CD8-positive, alpha-beta memory T cell (primary cell): ENCODE measurements around the gene CCDC107. TPM values are rescaled to one million over a fixed set of nuclear protein-coding genes. Genes with fewer than 3 reads are reported as not detected.

Source experiments
- CTCF ChIA-PET: fragments of 350-600 bp; sonication (Branson Sonifier 250); formaldehyde crosslinking; loops from one replicate; lab custom pipeline; 2021; ENCODE audit warnings: antibody characterized with exemption; lab: Charles Lee
- POLR2A ChIA-PET: fragments of 350-600 bp; sonication (Branson Sonifier 250); formaldehyde crosslinking; loops from one replicate; lab custom pipeline; 2021; ENCODE audit warnings: antibody characterized with exemption; lab: Charles Lee
- DNase-seq, 5 donors: peaks; one replicate each; pipeline versions ENCODE4 v3.0.0 to v3.0.0-alpha.2; 2020 to 2022; ENCODE audit warnings: mixed read lengths in 1 of 5
- H3K27ac ChIP-seq: one replicate; pipeline ENCODE4 v1.7.0; 2013; ENCODE audit warnings: low read depth, mild to moderate bottlenecking, low read length, moderate library complexity
- H3K27me3 ChIP-seq: 2 replicates; pipeline ENCODE4 v1.7.0; 2013; ENCODE audit warnings: low read length, mild to moderate bottlenecking; ENCODE audit not compliant: insufficient read depth, poor library complexity, severe bottlenecking
- H3K36me3 ChIP-seq: 2 replicates; pipeline ENCODE4 v1.7.0; 2013; ENCODE audit warnings: mild to moderate bottlenecking, low read length, moderate library complexity; ENCODE audit not compliant: insufficient read depth
- H3K4me1 ChIP-seq: 2 replicates; pipeline ENCODE4 v1.7.0; 2013; ENCODE audit warnings: mild to moderate bottlenecking, low read length, moderate library complexity; ENCODE audit not compliant: insufficient read depth
- H3K4me3 ChIP-seq: 2 replicates; pipeline ENCODE4 v1.7.0; 2013; ENCODE audit warnings: mild to moderate bottlenecking, low read length
- H3K9me3 ChIP-seq: 2 replicates; pipeline ENCODE4 v1.7.0; 2013; ENCODE audit warnings: mild to moderate bottlenecking, low read length
- H3K27ac Mint-ChIP-seq, 8 donors: one replicate each; pipeline ENCODE4 v1.8.0; 2020 to 2021; ENCODE audit warnings: mixed read lengths in 8 of 8, mild to moderate bottlenecking in 6 of 8, inconsistent platforms in 3 of 8, moderate library complexity in 3 of 8
- H3K27me3 Mint-ChIP-seq, 2 donors: one replicate each; pipeline ENCODE4 v1.8.0; 2020 to 2021; ENCODE audit warnings: mixed read lengths in 2 of 2, mild to moderate bottlenecking in 1 of 2, moderate library complexity in 1 of 2
- H3K36me3 Mint-ChIP-seq, 3 donors: one replicate each; pipeline ENCODE4 v1.8.0; 2020 to 2021; ENCODE audit warnings: mixed read lengths in 3 of 3, inconsistent platforms in 1 of 3, mild to moderate bottlenecking in 1 of 3
- H3K4me1 Mint-ChIP-seq, 3 donors: one replicate each; pipeline ENCODE4 v1.8.0; 2020 to 2021; ENCODE audit warnings: mixed read lengths in 3 of 3, inconsistent platforms in 1 of 3, mild to moderate bottlenecking in 1 of 3
- H3K4me3 Mint-ChIP-seq, 7 donors: one replicate each; pipeline ENCODE4 v1.8.0; 2020 to 2021; ENCODE audit warnings: mixed read lengths in 7 of 7, mild to moderate bottlenecking in 6 of 7, moderate library complexity in 4 of 7, inconsistent platforms in 2 of 7
- H3K9me3 Mint-ChIP-seq, 5 donors: one replicate each; pipeline ENCODE4 v1.8.0; 2020 to 2022; ENCODE audit warnings: mixed read lengths in 5 of 5, mild to moderate bottlenecking in 3 of 5, moderate library complexity in 2 of 5, inconsistent platforms in 1 of 5
- polyA plus RNA-seq: library from polyadenylated mRNA; unstranded; fragments of 300-500 nt; fragmentation: Illumina TruSeq; gene quantifications from one replicate; pipeline ENCODE4 v1.2.3, GENCODE V29; 2021
- total RNA-seq, 2 experiments: library from RNA; stranded (reverse); gene quantifications; one replicate each; pipeline ENCODE4 v1.2.3, GENCODE V29; 2021

Gene CCDC107
- total and polyA plus RNA-seq, 3 experiments from 2014 or later, result 18.5 to 105 (median 20.0) TPM

DNA sequence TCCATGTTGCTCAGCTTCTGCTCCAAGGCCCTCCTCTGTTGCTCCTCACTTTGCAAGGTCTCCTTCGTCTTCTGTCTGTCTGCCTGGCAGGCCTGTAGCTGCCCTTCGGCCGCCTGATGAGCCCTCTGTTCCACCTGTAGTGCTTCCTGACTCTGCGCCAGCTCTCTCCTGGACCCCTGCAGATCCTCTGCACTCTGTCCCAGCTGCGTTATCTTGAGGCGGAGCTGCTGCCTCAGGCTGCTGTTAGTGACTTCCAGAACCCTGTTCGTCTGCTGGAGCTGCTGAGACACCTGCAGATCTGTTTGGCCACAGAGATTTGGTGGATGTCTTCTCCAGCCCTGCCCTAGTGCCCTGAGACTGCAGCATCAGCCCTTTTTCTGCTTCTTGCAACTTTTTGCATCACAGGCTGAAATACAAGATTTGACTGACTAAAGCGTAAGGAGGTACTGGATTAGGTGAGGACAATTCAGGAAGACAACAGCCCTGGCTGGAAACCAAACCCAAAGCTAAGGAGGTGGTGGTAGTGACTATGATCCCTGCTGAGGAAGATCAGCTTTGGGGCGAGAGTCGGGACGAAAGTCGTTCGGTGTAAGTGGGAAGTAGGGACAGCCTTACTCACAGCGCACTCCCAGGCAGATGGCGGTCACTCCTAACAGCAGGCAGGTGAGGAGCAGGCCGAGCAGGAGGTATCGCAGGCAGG is 42.0 kb upstream of the CCDC107 start:
- Mint-ChIP-seq H3K9me3 (no peaks in the 10 kb centered on the region), H3K36me3 (no peaks in the 10 kb centered on the region), H3K4me1 (peaks cover 46 to 55% (median 47%) of the 10 kb centered on the region in 3 donors), H3K4me3 (peak overlapping the region; percentile 85 to 92 (median 89)), H3K27ac (peak overlapping the region; percentile 89 to 100 (median 98)), H3K27me3 (peaks cover 0 to 1% of the 10 kb centered on the region in 2 donors)
- Histone ChIP-seq H3K4me3 (peak overlapping the region; percentile 82), H3K27me3 (no peaks in the 10 kb centered on the region), H3K36me3 (no peaks in the 10 kb centered on the region), H3K9me3 (no peaks in the 10 kb centered on the region), H3K27ac (peak overlapping the region; percentile 70), H3K4me1 (peaks cover 34% of the 10 kb centered on the region)
- POLR2A ChIA-PET, result interaction anchor here (1.4 to 2.0 kb wide), 4 partner anchors 11 to 116 kb away, joined by 6 to 17 read pairs (median 10); partner anchors contain the start of genes CREB3, TESK1 and TLN1
- CTCF ChIA-PET, result interaction anchor here (1.2 to 14.7 kb wide), 15 partner anchors 8 to 173 kb away, joined by 3 to 200 read pairs (median 10); partner anchors contain the start of genes ARHGEF39, CCDC107, CREB3 and RMRP
- DNase-seq, result no peak

DNA sequence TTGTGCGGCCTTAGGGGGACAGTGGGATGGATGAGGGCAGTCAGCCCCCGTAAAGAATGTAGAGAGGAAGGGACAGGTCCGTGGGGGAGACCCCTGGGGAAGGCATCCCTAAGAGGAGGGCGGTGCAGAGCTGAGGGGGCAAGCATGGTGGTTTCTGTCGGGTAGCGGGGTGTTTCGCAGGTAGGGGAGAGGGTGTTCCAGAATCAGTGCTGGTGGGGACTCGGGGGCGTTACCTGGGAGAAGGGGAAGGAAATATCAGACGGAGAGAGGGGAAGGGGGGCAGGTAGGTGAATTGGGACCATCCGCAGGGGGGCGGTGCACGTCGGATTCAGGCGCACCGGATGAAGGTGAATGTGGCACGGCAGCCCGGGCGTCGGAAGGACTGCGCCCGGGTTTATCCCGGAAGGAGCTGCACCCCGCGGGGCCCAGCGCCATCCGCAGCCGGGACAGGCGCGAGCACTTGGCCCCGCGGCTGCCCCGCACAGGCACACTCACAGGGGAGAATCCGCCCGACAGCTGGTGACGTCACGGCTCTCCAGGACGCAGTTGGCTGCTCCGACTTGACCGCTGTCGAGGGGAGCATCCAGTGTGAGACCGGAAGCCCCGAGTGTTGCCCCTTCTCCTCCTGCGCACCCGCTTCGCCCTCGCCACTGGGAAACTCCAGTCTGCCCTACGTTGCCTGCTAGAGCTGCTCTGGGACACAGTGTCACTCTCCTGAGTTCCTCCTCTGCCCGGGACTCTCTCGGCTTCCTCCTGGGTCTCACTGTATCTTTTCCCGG is 41.2 kb upstream of the CCDC107 start:
- POLR2A ChIA-PET, result interaction anchor here (0.6 to 2.0 kb wide), 8 partner anchors 11 to 514 kb away, joined by 3 to 17 read pairs (median 6); partner anchors contain the start of genes CREB3, STOML2 and TLN1
- Histone ChIP-seq H3K4me3 (peak overlapping the region; percentile 82), H3K36me3 (no peaks in the 10 kb centered on the region), H3K9me3 (no peaks in the 10 kb centered on the region), H3K4me1 (peaks cover 34% of the 10 kb centered on the region), H3K27ac (peak overlapping the region; percentile 70), H3K27me3 (no peaks in the 10 kb centered on the region)
- no peaks in the 10 kb centered on the region for H3K36me3 Mint-ChIP-seq
- peak; percentile 63 to 84 (median 71) for DNase-seq
- H3K9me3 Mint-ChIP-seq, result no peaks in the 10 kb centered on the region
- H3K4me1 Mint-ChIP-seq, result peaks cover 42 to 49% (median 46%) of the 10 kb centered on the region in 3 donors
- peak overlapping the region; percentile 85 to 92 (median 89) for H3K4me3 Mint-ChIP-seq
- peak overlapping the region; percentile 89 to 100 (median 98) for H3K27ac Mint-ChIP-seq
- CTCF ChIA-PET, result interaction anchor here (0.6 to 14.7 kb wide), 22 partner anchors 9 to 195 kb away, joined by 3 to 200 read pairs (median 6); partner anchors contain the start of genes ARHGEF39, CCDC107, CREB3 and RMRP
- peaks cover 0 to 1% of the 10 kb centered on the region in 2 donors for H3K27me3 Mint-ChIP-seq

DNA sequence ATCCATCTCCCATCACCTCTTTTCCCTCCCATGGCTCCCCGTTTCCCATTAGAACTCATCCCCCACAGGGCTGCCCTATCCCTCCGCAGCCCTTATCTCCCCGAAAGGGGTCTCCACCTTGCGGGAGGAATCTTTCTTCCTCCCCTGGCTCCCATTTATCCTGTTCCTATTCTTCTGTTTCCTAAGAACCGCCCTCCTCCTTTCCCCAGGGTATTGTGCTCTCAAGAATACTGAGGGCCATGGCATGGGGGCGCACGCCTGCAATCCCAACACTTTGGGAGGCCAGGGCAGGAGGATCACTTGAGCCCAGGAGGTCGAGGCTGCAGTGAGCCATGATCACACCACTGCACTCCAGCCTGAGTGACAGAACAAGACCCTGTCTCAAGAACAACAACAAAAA is 40.5 kb upstream of the CCDC107 start:
- no peak for DNase-seq
- ChIA-PET POLR2A (interaction anchor here (0.6 to 2.0 kb wide), 8 partner anchors 12 to 515 kb away, joined by 3 to 17 read pairs (median 6); partner anchors contain the start of genes CREB3, STOML2 and TLN1), CTCF (interaction anchor here (0.6 to 14.7 kb wide), 20 partner anchors 9 to 194 kb away, joined by 3 to 200 read pairs (median 6); partner anchors contain the start of genes ARHGEF39, CCDC107, CREB3 and RMRP)
- Mint-ChIP-seq H3K9me3 (no peaks in the 10 kb centered on the region), H3K27ac (peak overlapping the region; percentile 89 to 100 (median 98)), H3K4me1 (peaks cover 42 to 49% (median 46%) of the 10 kb centered on the region in 3 donors), H3K27me3 (peaks cover 0 to 1% of the 10 kb centered on the region in 2 donors), H3K4me3 (peak overlapping the region; percentile 85 to 92 (median 89)), H3K36me3 (no peaks in the 10 kb centered on the region)
- peak overlapping the region; percentile 82 for H3K4me3 ChIP-seq
- no peaks in the 10 kb centered on the region for H3K9me3 ChIP-seq
- H3K4me1 ChIP-seq, result peaks cover 34% of the 10 kb centered on the region
- H3K27ac ChIP-seq, result peak overlapping the region; percentile 70
- H3K36me3 ChIP-seq, result no peaks in the 10 kb centered on the region
- no peaks in the 10 kb centered on the region for H3K27me3 ChIP-seq

DNA sequence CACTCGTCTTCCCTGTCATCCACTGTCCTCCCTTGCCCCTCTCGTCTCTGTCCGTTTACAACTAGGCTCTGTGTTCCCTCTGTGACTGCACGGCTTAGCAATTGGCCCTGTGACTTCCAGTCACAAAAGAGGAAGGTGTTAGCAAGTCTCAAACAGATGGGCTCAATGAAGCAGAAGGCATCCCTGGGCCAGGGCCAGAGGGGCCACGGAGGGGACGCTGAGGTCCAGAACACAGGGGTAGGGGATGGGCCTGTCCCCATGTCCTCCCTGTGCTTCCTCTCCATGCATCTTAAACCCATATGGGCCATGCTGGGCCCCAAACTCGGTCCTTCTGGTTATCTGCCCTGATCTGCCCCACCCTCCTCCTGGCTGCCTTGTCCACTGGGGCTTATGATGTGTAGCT is 39.8 kb upstream of the CCDC107 start, which contains the start of gene CD72:
Gene CD72, minus strand, starts transcription at position 89 of the 403 bp plus-strand sequence. CDS start 110 bp downstream, outside the sequence.
- no peaks in the 10 kb centered on the region for H3K27me3 ChIP-seq
- peak within 1 kb of the TSS; percentile 89 to 100 (median 98) for H3K27ac Mint-ChIP-seq
- no peaks in the 10 kb centered on the region for H3K9me3 Mint-ChIP-seq
- H3K27ac ChIP-seq, result peak within 1 kb of the TSS; percentile 70
- no peaks in the 10 kb centered on the region for H3K36me3 ChIP-seq
- POLR2A ChIA-PET, result interaction anchor here (1.4 to 1.6 kb wide), 2 partner anchors 12 to 72 kb away, joined by 3 to 5 read pairs; no protein-coding TSS in a partner anchor
- peaks cover 0 to 1% of the 10 kb centered on the region in 2 donors for H3K27me3 Mint-ChIP-seq
- no peaks in the 10 kb centered on the region for H3K9me3 ChIP-seq
- no peaks in the 10 kb centered on the region for H3K36me3 Mint-ChIP-seq
- peak within 1 kb of the TSS; percentile 82 for H3K4me3 ChIP-seq
- H3K4me1 Mint-ChIP-seq, result peaks cover 42 to 49% (median 46%) of the 10 kb centered on the region in 3 donors
- DNase-seq, result no peak
- peak within 1 kb of the TSS; percentile 85 to 92 (median 89) for H3K4me3 Mint-ChIP-seq
- H3K4me1 ChIP-seq, result peaks cover 34% of the 10 kb centered on the region
- CTCF ChIA-PET, result interaction anchor here (1.1 to 14.7 kb wide), 7 partner anchors 10 to 138 kb away, joined by 3 to 200 read pairs (median 7); partner anchors contain the start of genes ARHGEF39, CCDC107, RMRP and SIT1

DNA sequence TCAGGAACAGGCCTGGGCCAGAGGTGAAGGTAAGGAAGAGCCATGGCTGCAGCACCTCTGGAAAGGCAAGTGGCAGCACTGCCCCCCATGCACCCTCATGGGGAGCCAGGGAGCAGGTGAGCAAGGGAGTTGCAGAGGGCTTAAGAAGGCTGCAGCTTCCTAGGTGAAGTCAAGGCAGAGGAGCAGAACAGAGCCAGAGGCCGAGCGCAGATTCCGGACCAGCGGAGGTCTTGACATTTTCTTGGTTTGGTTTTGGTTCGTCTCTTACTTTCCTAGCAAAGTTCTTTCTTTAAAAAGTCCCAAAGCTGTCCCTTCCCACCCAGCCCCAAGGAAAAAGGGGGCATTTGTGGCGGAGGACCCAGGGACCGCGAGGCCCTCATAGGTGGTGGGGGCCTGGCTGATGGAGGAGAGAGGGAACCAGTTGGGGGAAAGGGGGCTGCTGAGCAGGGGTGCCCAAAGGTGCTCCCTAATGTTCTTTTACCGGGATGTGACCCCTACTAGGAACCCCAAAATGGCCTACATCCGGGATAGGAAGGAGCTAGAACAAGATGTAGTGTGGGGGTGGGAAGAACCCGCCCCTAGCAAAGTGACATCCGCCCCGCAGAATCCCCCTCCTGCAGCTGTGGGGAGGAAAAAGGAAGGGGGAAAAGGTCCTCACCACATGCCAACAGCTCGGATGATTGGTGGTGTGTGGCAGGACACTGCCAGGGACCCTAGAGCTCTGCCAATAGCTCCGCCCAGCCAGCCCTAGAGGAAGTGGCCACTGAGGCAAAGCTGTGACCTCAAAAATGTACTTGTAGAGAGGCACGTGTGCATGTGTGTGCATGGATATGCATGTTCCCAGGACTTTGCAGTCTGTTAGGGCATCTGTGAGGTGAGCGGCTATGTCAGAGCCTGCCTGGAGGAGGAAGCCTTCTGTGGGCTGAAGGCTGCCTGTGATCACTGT is 39.0 kb upstream of the CCDC107 start:
- ChIA-PET CTCF (interaction anchor here (1.0 to 14.7 kb wide), 15 partner anchors 8 to 171 kb away, joined by 3 to 200 read pairs (median 6); partner anchors contain the start of genes ARHGEF39, CCDC107, CREB3 and RMRP), POLR2A (interaction anchor here (1.0 to 2.5 kb wide), 8 partner anchors 8 to 113 kb away, joined by 3 to 14 read pairs (median 5); partner anchors contain the start of genes CCDC107, CREB3, RMRP and TLN1)
- Histone ChIP-seq H3K4me1 (peaks cover 34% of the 10 kb centered on the region), H3K9me3 (no peaks in the 10 kb centered on the region), H3K27ac (peak overlapping the region; percentile 54), H3K4me3 (no peak overlapping the region), H3K27me3 (no peaks in the 10 kb centered on the region), H3K36me3 (no peaks in the 10 kb centered on the region)
- H3K36me3 Mint-ChIP-seq, result no peaks in the 10 kb centered on the region
- DNase-seq, result peak; percentile 28 to 72 (median 45)
- H3K9me3 Mint-ChIP-seq, result no peaks in the 10 kb centered on the region
- H3K4me1 Mint-ChIP-seq, result peaks cover 42 to 49% (median 46%) of the 10 kb centered on the region in 3 donors
- H3K27ac Mint-ChIP-seq, result peak overlapping the region; percentile 89 to 99 (median 97)
- H3K27me3 Mint-ChIP-seq, result peaks cover 0 to 1% of the 10 kb centered on the region in 2 donors
- H3K4me3 Mint-ChIP-seq, result peak overlapping the region; percentile 53 to 92 (median 89)

DNA sequence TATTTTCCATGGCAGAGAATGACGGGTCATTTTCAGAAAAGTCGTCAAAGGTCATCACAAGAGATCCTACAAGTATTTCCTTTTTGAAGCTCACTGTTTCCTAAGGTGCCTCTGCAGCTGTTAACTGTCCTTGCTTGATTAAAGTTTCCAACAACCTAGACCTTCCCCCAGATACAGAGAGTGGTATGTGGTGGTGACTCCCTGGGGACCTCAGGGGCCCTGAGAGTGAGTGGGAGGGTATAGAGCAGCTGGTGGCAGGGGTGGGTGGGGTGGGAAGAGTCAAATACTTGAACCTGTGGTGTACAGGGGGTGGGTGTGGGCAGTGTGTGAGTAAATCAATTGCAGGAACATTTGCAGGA is 38.3 kb upstream of the CCDC107 start:
- Histone ChIP-seq H3K27me3 (no peaks in the 10 kb centered on the region), H3K9me3 (no peaks in the 10 kb centered on the region), H3K27ac (peak overlapping the region; percentile 54), H3K36me3 (no peaks in the 10 kb centered on the region), H3K4me1 (peaks cover 34% of the 10 kb centered on the region), H3K4me3 (no peak overlapping the region)
- no peak for DNase-seq
- Mint-ChIP-seq H3K36me3 (no peaks in the 10 kb centered on the region), H3K4me3 (peak overlapping the region; percentile 53 to 92 (median 89)), H3K27ac (peak overlapping the region; percentile 88 to 99 (median 97)), H3K27me3 (peaks cover 0 to 1% of the 10 kb centered on the region in 2 donors), H3K4me1 (peaks cover 41 to 49% (median 46%) of the 10 kb centered on the region in 3 donors), H3K9me3 (no peaks in the 10 kb centered on the region)
- ChIA-PET POLR2A (interaction anchor here (1.0 to 2.5 kb wide), 9 partner anchors 9 to 113 kb away, joined by 3 to 14 read pairs (median 5); partner anchors contain the start of genes CCDC107, CREB3, RMRP and TLN1), CTCF (interaction anchor here (1.0 to 14.7 kb wide), 13 partner anchors 9 to 170 kb away, joined by 3 to 200 read pairs (median 6); partner anchors contain the start of genes ARHGEF39, CCDC107, CREB3 and RMRP)
